Measurements from ENCODE around the gene NPTX1. TPM values are rescaled to one million over a fixed set of nuclear protein-coding genes. Genes with fewer than 3 reads are reported as not detected.

The NPTX1 gene
- polyA plus RNA-seq, 2 of the 4 experiments (the other 2 are of a cell fraction) = 43.6 to 109 TPM

DNA sequence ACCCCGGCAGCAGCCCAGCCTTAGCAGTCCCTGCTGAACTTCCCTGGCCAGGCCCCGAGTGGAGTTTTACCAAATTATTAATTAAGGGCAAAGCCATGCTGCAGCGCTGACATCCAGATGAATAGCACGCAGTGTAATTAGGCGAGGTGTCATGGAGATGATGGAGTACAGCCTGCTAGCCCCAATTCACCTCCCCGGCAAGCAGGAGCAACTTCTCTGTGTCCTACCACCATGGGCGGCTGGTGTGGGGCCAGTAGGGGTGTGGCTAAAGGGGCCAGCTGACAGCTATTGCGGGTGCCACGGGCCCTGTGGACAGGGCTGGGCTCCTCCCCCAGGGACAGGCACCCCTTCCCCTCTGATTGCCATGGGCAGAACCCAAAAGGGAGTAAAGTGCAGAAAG is 36.9 kb downstream of the NPTX1 start (continued):
- no peak for TF ChIP-seq EHF (CRISPR knock-in tag; IDR thresholded peaks at IDR 0.05)
- TF ChIP-seq, protein P1, sequence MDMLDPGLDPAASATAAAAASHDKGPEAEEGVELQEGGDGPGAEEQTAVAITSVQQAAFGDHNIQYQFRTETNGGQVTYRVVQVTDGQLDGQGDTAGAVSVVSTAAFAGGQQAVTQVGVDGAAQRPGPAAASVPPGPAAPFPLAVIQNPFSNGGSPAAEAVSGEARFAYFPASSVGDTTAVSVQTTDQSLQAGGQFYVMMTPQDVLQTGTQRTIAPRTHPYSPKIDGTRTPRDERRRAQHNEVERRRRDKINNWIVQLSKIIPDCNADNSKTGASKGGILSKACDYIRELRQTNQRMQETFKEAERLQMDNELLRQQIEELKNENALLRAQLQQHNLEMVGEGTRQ (IDR thresholded peaks at IDR 0.05) = no peak
- TF ChIP-seq, protein P2, sequence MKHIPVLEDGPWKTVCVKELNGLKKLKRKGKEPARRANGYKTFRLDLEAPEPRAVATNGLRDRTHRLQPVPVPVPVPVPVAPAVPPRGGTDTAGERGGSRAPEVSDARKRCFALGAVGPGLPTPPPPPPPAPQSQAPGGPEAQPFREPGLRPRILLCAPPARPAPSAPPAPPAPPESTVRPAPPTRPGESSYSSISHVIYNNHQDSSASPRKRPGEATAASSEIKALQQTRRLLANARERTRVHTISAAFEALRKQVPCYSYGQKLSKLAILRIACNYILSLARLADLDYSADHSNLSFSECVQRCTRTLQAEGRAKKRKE (CRISPR knock-in tag; IDR thresholded peaks at IDR 0.05; ENCODE audit: low read depth) = no peak
- TF ChIP-seq JUN (IDR thresholded peaks at IDR 0.05) = no peak

DNA sequence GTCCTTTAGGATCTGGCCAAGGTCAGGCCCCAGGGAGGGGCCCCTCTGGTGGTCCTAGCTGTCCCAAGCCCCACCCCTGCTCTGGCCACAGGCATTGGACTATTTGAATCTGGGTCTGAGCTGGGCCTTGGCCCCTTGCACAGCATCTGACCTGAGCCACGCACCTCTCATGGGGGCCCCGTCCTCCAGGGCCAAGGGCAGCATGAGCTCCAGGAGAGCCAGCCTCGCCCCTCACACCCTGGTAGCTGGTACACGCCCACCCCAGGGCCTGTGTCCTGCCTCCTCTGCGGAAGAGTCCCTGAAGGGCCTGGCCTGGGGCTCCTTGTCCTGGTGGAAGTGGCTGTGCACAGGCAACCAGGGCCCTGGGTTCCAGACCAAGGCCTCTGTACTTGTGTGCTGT is 37.6 kb downstream of the NPTX1 start:
- DNase-seq (ENCODE audit: low read depth in 1 of 2, low spot score in 1 of 2) (no peak), ATAC-seq (no peak), FAIRE-seq (no peak)
- Histone ChIP-seq H3K9me3 (no peaks in the 10 kb centered on the region), H3K4me3 (no peak overlapping the region), H3K4me1 (no peaks in the 10 kb centered on the region), H3K27ac (no peak overlapping the region), H3K4me2 (no peak overlapping the region)
- ChIA-PET CTCF (interaction anchor here (1.1 to 8.3 kb wide), 5 partner anchors 13 to 543 kb away, joined by 3 to 85 read pairs (median 4); no protein-coding TSS in a partner anchor), POLR2A (no interaction called here)
- TF ChIP-seq FOXS1 (CRISPR knock-in tag; IDR thresholded peaks at IDR 0.05) (no peak), RARB (CRISPR knock-in tag; IDR thresholded peaks at IDR 0.05) (no peak), MAZ (IDR thresholded peaks at IDR 0.05; ENCODE audit: borderline replicate concordance, low read depth, low read length) (no peak), SREBF2 (IDR thresholded peaks at IDR 0.05) (no peak), EHF (CRISPR knock-in tag; IDR thresholded peaks at IDR 0.05) (no peak), JUNB (IDR thresholded peaks at IDR 0.05) (no peak), NFE2L2 (conservative IDR thresholded peaks at IDR 0.05; ENCODE audit: low read length) (no peak), CBX8 (IDR thresholded peaks at IDR 0.05) (no peak)
- TF ChIP-seq, protein P3, sequence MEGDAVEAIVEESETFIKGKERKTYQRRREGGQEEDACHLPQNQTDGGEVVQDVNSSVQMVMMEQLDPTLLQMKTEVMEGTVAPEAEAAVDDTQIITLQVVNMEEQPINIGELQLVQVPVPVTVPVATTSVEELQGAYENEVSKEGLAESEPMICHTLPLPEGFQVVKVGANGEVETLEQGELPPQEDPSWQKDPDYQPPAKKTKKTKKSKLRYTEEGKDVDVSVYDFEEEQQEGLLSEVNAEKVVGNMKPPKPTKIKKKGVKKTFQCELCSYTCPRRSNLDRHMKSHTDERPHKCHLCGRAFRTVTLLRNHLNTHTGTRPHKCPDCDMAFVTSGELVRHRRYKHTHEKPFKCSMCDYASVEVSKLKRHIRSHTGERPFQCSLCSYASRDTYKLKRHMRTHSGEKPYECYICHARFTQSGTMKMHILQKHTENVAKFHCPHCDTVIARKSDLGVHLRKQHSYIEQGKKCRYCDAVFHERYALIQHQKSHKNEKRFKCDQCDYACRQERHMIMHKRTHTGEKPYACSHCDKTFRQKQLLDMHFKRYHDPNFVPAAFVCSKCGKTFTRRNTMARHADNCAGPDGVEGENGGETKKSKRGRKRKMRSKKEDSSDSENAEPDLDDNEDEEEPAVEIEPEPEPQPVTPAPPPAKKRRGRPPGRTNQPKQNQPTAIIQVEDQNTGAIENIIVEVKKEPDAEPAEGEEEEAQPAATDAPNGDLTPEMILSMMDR (IDR thresholded peaks at IDR 0.05) = no peak
- TF ChIP-seq, protein P4, sequence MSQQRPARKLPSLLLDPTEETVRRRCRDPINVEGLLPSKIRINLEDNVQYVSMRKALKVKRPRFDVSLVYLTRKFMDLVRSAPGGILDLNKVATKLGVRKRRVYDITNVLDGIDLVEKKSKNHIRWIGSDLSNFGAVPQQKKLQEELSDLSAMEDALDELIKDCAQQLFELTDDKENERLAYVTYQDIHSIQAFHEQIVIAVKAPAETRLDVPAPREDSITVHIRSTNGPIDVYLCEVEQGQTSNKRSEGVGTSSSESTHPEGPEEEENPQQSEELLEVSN (IDR thresholded peaks at IDR 0.05; ENCODE audit: borderline replicate concordance, low read depth) = no peak
- TF ChIP-seq, protein P5, sequence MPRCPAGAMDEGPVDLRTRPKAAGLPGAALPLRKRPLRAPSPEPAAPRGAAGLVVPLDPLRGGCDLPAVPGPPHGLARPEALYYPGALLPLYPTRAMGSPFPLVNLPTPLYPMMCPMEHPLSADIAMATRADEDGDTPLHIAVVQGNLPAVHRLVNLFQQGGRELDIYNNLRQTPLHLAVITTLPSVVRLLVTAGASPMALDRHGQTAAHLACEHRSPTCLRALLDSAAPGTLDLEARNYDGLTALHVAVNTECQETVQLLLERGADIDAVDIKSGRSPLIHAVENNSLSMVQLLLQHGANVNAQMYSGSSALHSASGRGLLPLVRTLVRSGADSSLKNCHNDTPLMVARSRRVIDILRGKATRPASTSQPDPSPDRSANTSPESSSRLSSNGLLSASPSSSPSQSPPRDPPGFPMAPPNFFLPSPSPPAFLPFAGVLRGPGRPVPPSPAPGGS (IDR thresholded peaks at IDR 0.05) = no peak
- TF ChIP-seq, protein P6, sequence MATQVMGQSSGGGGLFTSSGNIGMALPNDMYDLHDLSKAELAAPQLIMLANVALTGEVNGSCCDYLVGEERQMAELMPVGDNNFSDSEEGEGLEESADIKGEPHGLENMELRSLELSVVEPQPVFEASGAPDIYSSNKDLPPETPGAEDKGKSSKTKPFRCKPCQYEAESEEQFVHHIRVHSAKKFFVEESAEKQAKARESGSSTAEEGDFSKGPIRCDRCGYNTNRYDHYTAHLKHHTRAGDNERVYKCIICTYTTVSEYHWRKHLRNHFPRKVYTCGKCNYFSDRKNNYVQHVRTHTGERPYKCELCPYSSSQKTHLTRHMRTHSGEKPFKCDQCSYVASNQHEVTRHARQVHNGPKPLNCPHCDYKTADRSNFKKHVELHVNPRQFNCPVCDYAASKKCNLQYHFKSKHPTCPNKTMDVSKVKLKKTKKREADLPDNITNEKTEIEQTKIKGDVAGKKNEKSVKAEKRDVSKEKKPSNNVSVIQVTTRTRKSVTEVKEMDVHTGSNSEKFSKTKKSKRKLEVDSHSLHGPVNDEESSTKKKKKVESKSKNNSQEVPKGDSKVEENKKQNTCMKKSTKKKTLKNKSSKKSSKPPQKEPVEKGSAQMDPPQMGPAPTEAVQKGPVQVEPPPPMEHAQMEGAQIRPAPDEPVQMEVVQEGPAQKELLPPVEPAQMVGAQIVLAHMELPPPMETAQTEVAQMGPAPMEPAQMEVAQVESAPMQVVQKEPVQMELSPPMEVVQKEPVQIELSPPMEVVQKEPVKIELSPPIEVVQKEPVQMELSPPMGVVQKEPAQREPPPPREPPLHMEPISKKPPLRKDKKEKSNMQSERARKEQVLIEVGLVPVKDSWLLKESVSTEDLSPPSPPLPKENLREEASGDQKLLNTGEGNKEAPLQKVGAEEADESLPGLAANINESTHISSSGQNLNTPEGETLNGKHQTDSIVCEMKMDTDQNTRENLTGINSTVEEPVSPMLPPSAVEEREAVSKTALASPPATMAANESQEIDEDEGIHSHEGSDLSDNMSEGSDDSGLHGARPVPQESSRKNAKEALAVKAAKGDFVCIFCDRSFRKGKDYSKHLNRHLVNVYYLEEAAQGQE (IDR thresholded peaks at IDR 0.05) = no peak
- WGBS (ENCODE audit: missing lambda C conversion rate) = 57% methylated on average over 5 of the region's 5 CpGs

DNA sequence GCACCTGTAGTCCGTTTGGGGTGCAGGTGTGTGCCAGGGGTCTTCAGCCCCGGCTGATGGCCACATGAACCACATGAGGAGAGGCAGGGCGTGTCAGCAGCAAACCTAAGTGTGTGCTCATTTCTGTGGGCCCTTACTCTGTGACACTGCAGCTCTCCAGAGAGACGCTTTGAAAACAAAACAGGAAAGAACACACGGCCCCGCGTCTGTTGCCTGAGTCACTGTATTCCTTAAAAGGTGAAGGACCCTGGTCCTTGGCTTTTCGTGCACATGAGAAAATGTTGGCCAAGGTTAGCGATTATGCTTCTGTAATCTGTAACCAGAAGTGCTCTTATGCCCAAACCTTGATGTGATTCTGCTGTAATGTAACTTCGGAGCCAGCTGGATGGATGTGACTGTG is 38.9 kb downstream of the NPTX1 start:
- WGBS (ENCODE audit: missing lambda C conversion rate) = 47% methylated on average over 10 of the region's 10 CpGs
- Histone ChIP-seq H3K4me1 (no peaks in the 10 kb centered on the region), H3K27ac (no peak overlapping the region), H3K4me2 (no peak overlapping the region), H3K4me3 (no peak overlapping the region), H3K9me3 (no peaks in the 10 kb centered on the region)
- DNase-seq (ENCODE audit: low read depth in 1 of 2, low spot score in 1 of 2) = no peak
- POLR2A ChIA-PET = interaction anchor here (1.6 kb wide), 1 partner anchor 17 kb away, joined by 4 read pairs; no protein-coding TSS in a partner anchor
- CTCF ChIA-PET = interaction anchor here (0.9 to 8.3 kb wide), 6 partner anchors 10 to 544 kb away, joined by 3 to 85 read pairs (median 4); no protein-coding TSS in a partner anchor
- no peak for FAIRE-seq
- no peak for ATAC-seq
- TF ChIP-seq BHLHE40 (IDR thresholded peaks at IDR 0.05; ENCODE audit: low read depth, low read length) = no peak
- TF ChIP-seq, protein P2 (CRISPR knock-in tag; IDR thresholded peaks at IDR 0.05; ENCODE audit: low read depth) = no peak
- TF ChIP-seq SREBF2 (IDR thresholded peaks at IDR 0.05) = no peak
- no peak for TF ChIP-seq EHF (CRISPR knock-in tag; IDR thresholded peaks at IDR 0.05)
- TF ChIP-seq, protein P7, sequence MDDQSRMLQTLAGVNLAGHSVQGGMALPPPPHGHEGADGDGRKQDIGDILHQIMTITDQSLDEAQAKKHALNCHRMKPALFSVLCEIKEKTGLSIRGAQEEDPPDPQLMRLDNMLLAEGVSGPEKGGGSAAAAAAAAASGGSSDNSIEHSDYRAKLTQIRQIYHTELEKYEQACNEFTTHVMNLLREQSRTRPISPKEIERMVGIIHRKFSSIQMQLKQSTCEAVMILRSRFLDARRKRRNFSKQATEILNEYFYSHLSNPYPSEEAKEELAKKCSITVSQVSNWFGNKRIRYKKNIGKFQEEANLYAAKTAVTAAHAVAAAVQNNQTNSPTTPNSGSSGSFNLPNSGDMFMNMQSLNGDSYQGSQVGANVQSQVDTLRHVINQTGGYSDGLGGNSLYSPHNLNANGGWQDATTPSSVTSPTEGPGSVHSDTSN (IDR thresholded peaks at IDR 0.05) = no peak
- no peak for TF ChIP-seq ZSCAN20 (CRISPR knock-in tag; IDR thresholded peaks at IDR 0.05)
- no peak for TF ChIP-seq RNF2 (IDR thresholded peaks at IDR 0.05; ENCODE audit: borderline replicate concordance, low read depth)
- TF ChIP-seq HOXB5 (CRISPR knock-in tag; IDR thresholded peaks at IDR 0.05) = no peak
- TF ChIP-seq CHD2 (IDR thresholded peaks at IDR 0.05; ENCODE audit: low read length, partially characterized antibody) = no peak
- no peak for TF ChIP-seq FOSL2 (IDR thresholded peaks at IDR 0.05)
- TF ChIP-seq FOSL2 (CRISPR knock-in tag; IDR thresholded peaks at IDR 0.05) = no peak
- no peak for TF ChIP-seq MYC (IDR thresholded peaks at IDR 0.05; ENCODE audit: borderline replicate concordance, low read length)
- TF ChIP-seq RFX5 (IDR thresholded peaks at IDR 0.05) = no peak
